ENCODE measurements around the gene MUC6.

Gene MUC6

GRCh38 chr11:1037506-1038055, 1.1 kb upstream of the MUC6 start:
- DNase-seq (ENCODE audit: low read depth in 1 of 2, low spot score in 1 of 2): no peak

DNA sequence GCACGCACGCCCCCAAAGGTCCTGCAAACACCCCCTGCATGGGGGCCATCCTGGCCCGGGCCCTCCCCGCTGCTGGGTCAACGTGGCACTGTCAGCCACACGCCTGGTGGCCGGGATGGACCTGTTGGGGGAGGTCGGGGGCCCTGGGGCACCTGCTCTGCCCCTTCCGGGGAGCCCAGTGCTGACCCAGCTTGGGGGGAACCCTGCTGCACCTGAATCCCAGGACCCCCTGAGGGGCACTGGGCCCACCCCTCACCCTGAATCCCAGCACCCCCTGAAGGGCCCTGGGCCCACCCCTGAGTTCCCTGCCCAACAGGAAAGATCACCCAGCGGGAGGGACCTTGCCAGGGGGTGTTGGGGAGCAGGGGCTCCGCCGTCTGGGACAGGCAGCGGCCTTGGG, 413 bp upstream of the MUC6 start:
- DNase-seq (ENCODE audit: low read depth in 1 of 2, low spot score in 1 of 2): no peak

DNA sequence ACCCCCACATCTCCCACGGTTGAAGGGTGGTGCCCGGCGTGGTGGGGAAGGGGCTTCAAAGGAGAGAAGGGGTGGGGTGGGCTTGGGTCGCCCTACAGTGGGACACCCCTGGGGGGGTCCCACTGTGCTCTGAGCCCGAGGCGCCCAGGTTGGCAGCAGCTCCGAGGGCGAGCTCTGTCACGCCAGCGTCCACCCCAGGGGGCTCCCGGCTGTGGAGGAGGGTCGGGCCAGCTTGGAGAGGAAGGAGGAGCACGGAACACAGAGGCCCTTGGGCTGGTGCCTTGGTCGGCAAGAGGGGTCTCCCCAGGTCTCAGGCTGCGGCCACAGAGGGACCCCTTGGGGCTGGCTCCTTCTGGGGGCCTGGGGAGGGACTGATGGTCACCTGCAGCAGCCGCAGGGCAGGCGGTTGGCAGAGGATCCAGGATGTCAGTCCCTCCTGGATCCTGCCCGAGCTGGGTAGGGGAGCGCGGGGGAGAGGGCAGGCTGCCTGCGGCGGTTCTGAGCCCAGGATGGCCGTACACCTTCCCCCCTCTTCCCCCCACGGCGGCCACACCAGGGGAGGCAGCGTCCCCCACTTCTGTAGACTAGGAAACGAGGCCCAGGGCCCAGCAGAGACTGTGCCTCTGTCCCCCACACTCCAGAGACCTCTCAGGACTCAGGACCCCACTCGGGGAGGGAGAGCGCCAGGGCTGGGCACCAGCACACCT, 788 bp downstream of the MUC6 start:
- no peak for DNase-seq (ENCODE audit: low read depth in 1 of 2, low spot score in 1 of 2)

GRCh38 chr11:1034456-1035295, 1.8 kb downstream of the MUC6 start:
- no peak for DNase-seq (ENCODE audit: low read depth in 1 of 2, low spot score in 1 of 2)

DNA sequence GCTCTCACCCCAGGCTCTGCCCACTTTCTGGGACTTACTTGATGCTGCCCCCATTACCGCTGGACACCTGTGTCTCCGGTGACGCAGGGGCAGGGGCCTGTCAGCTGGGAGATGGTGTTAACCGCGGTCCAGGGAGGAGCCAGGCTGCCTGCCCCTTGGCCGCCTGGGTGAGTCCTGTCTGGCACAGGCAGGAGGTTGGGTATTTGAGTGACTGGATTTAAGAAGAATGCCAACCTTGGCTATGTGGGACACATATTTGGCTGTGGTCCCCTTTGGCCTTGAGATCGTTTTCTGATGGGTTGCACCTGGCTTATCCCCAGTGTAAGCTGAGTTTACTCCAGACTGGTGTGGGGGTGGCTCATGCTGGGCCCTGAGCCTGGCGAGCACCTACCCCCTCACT, 2.5 kb downstream of the MUC6 start:
- DNase-seq (ENCODE audit: low read depth in 1 of 2, low spot score in 1 of 2): no peak

- no peak for DNase-seq (ENCODE audit: low read depth in 1 of 2, low spot score in 1 of 2)
These were observed 3.3 kb downstream of the MUC6 start for GRCh38 chr11:1033016-1033798.

- no peak for DNase-seq (ENCODE audit: low read depth in 1 of 2, low spot score in 1 of 2)
These were observed 4.1 kb downstream of the MUC6 start for GRCh38 chr11:1032310-1032891.

DNA sequence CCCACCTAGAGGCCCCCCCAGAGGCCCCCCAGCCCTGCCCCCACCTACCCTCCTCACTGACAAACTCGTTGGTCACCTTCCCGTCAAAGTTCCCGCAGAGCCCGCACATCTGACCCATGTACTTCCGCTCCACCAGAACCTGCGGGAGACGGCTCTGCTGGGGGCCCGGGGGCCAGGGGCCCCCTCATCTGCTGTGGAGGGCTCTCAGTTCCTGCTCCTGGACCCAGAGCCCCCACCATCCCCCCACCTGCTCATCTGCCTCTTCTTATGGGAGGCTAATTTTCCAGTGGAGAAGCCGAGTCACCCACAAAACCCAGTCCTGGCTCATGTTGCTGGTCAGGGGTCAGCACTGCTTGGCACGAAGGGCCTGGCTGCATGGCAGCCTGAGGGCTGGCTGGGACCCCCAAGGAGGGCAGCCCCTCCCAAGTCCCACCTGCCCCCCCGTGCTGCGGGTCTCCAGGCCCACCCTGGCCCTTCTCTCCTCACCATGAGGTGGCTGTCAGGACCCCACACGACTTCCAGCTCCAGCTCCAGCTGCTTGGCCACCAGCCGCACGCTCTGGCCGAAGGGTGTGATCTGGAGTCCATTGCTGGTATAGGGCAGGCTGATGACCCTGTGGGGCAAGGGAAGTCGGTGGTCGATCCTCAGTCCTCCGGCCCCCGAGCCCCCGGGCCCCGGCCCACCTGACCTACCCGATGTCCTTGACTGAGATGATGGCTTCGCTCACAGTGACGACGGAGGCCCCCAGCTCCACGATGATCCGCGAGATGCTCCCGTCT, 5.2 kb downstream of the MUC6 start:
- DNase-seq (ENCODE audit: low read depth in 1 of 2, low spot score in 1 of 2): no peak

GRCh38 chr11:1030556-1030955, 6.0 kb downstream of the MUC6 start:
- DNase-seq (ENCODE audit: low read depth in 1 of 2, low spot score in 1 of 2): no peak

DNA sequence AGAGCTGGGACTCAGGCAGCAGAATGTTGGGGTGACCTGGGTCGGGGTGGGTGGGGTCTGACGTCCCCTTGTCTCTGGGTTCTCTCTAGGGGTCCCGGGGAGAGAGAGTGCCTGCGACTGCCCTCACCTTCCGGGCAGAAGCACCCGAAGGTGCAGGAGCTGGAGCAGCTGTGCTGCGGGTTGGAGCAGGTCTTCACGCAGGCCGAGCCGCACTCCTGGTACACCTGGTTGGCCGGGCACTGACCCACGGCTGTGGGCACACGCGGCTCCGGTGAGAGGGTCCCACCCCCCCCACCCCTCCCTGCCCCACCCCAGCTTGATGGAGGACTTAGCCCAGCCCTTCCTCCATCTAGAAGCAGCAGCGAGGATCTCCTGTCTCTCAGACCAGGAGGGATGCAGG, 6.4 kb downstream of the MUC6 start:
- no peak for DNase-seq (ENCODE audit: low read depth in 1 of 2, low spot score in 1 of 2)

DNA sequence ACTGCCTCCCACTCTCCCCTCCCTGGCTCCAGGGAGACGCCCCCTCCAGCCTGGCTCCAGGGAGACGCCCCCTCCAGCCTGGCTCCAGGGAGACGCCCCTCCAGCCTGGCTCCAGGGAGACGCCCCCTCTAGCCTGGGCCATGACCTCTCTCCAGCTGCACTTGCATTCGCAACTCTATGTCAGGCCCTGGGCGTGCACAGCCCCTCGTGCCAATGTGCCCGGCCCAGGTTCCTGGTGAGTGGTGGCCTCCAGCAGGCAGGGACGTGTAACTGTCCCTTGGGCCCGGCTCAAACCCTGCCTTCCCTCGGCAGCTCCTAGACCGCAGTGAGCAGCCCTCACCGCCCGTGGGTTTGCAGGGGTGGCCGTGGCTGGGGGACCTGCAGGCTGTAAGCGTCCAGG, 6.9 kb downstream of the MUC6 start:
- DNase-seq (ENCODE audit: low read depth in 1 of 2, low spot score in 1 of 2): no peak

DNA sequence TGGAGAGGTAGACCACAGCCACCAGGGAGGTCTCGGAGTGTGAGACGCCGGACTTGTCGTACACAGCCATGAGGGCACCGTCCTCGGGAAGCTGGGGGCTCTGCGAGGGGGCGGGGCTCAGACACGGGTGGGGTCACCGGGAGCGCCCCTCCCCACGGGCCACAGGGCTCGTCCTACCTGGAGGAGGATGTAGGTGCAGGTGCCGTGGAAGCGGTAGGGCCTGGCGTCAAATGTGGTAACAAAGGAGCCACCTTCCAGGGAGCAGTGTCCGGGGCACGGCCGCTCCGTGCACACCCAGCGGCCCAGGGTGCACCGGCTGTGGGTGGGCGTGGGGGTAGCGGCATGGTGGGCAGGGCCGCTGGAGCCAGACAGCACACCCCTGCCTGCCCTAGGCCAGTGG, 7.5 kb downstream of the MUC6 start:
- DNase-seq (ENCODE audit: low read depth in 1 of 2, low spot score in 1 of 2): no peak

DNA sequence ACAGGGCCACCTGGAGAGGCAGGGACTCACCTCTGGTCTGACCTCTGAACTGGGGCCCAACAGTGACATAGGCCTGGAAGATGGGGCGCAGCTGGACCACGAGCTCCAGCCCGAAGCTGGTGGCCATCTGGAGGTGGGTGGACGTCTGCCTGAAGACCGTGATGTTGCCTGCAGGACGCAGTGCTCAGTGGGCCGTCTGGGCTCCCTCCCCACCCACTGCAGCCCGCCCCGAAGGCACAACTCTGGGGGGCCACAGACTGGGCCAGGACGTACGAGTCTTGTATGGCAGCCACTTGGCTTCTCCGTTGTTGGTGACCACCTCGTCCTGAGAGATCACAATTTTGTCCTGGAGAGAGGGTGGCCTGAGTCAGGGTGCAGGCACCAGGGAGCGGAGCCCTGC, 7.9 kb downstream of the MUC6 start:
- DNase-seq (ENCODE audit: low read depth in 1 of 2, low spot score in 1 of 2): no peak

DNA sequence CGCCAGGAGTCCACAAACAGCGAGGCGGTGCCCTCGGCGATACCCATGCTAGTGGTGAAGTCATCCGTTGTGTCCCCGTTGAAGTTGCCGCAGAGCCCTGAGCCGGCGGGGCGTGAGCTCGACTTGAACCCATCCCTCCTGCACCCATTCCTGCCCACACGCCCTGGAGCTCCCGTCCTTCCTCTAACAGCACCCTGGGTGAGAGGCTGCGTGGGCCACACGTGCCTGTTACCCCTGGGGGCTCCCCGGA, 8.3 kb downstream of the MUC6 start:
- no peak for DNase-seq (ENCODE audit: low read depth in 1 of 2, low spot score in 1 of 2)

DNA sequence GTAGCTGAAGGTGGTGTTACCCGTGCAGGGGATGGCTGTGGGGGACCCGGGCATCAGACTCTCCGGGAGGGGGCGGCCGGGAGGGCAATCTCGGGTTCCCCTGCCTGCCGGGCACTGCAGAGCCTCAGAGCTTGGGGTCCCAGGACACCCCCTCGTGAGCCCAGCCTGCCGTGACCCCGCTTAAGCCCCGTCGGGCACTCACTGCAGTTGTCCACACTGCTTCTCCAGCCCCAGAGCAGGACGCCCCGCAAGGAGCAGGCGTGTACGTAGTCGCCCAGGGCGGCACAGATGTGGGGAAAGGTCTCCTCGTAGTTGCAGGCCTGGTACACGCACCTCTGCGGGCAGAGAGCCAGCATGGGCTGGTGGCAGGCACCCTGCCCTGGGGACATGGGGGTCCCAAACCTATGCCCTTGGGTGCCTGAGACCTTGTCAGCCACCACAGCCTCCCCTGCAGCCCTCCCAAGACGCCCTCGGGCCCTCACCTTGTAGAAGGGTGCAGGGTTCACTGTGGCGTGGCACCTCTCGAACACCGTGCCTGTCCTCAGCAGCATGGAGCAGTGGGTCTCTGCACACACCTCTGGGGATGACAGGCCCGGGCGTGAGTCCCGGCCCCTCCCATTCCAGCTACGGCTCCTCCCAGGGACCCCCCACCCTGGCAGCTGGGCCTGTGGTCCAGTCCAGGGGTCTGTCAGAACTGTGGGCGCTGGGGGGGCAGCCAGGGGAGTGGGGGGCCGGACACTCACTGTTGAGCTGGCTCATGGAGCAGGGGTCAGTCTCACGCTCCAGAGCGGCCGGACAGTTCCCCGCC, 8.8 kb downstream of the MUC6 start:
- DNase-seq (ENCODE audit: low read depth in 1 of 2, low spot score in 1 of 2): no peak

GRCh38 chr11:1026641-1027482, 9.7 kb downstream of the MUC6 start:
- no peak for DNase-seq (ENCODE audit: low read depth in 1 of 2, low spot score in 1 of 2)

DNA sequence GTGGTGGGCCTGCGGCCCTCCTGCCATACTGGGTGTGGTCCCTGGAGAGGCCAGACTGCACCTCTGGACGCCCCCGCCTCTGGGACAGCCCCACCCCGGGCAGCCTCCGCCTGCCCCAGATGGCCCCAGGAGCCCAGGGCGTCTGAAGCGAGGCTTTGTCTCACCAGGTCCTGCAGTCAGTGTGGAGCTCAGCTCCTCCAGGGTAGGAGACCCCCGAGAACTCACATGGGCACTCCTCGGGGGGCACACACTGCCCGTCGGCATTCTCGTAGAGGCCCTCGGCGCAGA, 10.4 kb downstream of the MUC6 start:
- DNase-seq (ENCODE audit: low read depth in 1 of 2, low spot score in 1 of 2): no peak

DNA sequence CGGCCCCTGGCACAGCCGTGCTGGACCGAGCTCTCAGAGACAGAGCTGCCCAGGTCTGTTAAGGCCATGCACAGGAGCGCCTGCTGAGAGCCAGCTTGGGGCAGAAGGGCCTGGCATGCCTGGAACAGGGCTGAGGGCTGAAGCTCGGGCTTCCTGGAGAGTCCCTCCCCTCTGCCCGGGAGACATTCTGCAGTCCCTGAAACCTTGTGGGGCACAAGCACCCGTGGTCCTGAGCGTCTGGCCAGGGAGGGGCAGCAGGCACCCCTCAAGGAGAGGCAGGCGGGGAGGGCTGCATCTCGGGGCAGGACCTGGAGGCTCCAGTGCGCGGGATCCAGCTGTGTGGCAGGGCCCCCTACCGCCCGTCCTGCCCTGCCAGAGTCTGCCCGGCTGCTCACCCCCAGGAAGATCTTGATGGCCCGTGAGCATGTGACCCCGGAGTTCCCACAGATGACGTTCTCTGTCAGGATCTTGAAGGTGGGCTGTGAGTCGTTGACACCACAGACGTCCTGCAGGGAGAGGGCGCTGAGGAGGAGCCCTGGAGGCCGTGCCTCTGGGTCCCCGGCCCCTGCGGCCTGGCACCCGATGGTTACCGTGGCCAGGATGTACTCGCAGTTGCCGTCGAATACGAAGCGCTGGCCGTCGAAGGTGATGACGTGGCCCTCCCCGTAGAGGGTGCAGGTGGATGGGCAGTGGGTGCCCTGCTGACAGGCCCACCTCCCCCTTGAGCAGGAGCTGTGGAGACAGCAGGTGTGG, 10.9 kb downstream of the MUC6 start:
- no peak for DNase-seq (ENCODE audit: low read depth in 1 of 2, low spot score in 1 of 2)

All from stimulated activated CD4-positive, alpha-beta T cell treated with anti-CD3 and anti-CD28 coated beads, Interleukin-15, amount 100 ng/mL, for 1 hour (primary cell).